Vagina (tissue), 2 donors: ENCODE results near the gene PHKG1.

Source experiments
- POLR2A ChIP-seq, 2 donors: fragments of 450-650 bp; IDR thresholded peaks; one replicate each; pipeline ENCODE4 v1.6.1; 2017; ENCODE audit warnings: antibody characterized with exemption in 2 of 2, mild to moderate bottlenecking in 2 of 2, moderate library complexity in 2 of 2
- POLR2AphosphoS5 ChIP-seq, 2 donors: sonication (generic); formaldehyde crosslinking; IDR thresholded peaks; one replicate each; pipeline ENCODE4 v1.9.0; 2017; ENCODE audit warnings: antibody characterized with exemption in 2 of 2, mild to moderate bottlenecking in 2 of 2, low read depth in 1 of 2; ENCODE audit not compliant: insufficient read depth in 1 of 2
- TF ChIP-seq, protein P1 (sequence below), 3 experiments: fragments of 450-650 bp in 2 of 3; fragments of 200-600 bp in 1 of 3; sonication (generic) in 1 of 3; IDR thresholded peaks; one replicate each; pipeline ENCODE4 v1.5.1; 2017 to 2019; ENCODE audit warnings: antibody characterized with exemption in 3 of 3, mild to moderate bottlenecking in 2 of 3, moderate library complexity in 2 of 3

DNA sequence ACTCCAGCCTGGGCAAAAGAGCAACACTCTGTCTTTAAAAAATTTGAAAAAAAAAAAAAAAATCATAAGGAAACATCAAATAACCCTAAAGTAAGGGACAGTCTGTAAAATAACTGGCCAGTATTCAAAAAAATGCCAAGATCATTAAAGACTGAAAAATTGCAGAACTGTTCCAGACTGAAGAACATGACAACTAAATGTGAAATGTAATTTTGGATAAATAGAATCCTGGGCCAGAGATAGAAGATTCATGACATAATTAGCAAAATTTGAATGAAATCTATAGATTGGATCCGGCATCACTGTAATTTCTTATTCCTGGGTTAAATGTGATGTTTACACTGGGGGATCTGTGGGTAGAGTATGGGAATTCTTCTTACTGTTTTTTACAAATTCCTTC, 44.5 kb downstream of the PHKG1 start:
- TF ChIP-seq POLR2A (IDR thresholded peaks at IDR 0.05) (no peak), POLR2AphosphoS5 (IDR thresholded peaks at IDR 0.05; ENCODE audit: insufficient read depth in 1 of 2, low read depth in 1 of 2) (no peak)
- TF ChIP-seq, protein P1, sequence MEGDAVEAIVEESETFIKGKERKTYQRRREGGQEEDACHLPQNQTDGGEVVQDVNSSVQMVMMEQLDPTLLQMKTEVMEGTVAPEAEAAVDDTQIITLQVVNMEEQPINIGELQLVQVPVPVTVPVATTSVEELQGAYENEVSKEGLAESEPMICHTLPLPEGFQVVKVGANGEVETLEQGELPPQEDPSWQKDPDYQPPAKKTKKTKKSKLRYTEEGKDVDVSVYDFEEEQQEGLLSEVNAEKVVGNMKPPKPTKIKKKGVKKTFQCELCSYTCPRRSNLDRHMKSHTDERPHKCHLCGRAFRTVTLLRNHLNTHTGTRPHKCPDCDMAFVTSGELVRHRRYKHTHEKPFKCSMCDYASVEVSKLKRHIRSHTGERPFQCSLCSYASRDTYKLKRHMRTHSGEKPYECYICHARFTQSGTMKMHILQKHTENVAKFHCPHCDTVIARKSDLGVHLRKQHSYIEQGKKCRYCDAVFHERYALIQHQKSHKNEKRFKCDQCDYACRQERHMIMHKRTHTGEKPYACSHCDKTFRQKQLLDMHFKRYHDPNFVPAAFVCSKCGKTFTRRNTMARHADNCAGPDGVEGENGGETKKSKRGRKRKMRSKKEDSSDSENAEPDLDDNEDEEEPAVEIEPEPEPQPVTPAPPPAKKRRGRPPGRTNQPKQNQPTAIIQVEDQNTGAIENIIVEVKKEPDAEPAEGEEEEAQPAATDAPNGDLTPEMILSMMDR (IDR thresholded peaks at IDR 0.05), result no peak
